Pancreas (tissue), 10 donors: Measurements from ENCODE around the gene CPN2. TPM values are rescaled to one million over a fixed set of nuclear protein-coding genes. Genes with fewer than 3 reads are reported as not detected.

Experiments
- ATAC-seq, 4 donors: fragments of 200-7000 bp; cut with Tn5 transposase; one replicate each; pipeline versions ENCODE4 v1.8.0 to v1.9.1; 2020; ENCODE audit warnings: mild to moderate bottlenecking in 4 of 4, moderate library complexity in 4 of 4
- DNase-seq, 6 donors: peaks; one replicate each; pipeline ENCODE4 v3.0.0-alpha.2; 2020
- FAIRE-seq: peaks from 2 replicates; lab custom pipeline; 2012; peaks lifted over from hg19 to GRCh38; lab: Jason Lieb, UNC
- H3K27ac ChIP-seq, 4 donors: fragments of 200-600 bp; sonication (generic); 1 replicate in 3 of 4; 2 replicates in 1 of 4; pipeline versions ENCODE4 v1.5.0 to v1.8.0; 2020
- H3K27me3 ChIP-seq, 4 donors: fragments of 200-600 bp; one replicate each; pipeline ENCODE4 v1.8.0; 2021
- H3K36me3 ChIP-seq, 3 donors: fragments of 200-600 bp; sonication (generic) in 1 of 3; one replicate each; pipeline versions ENCODE4 v1.5.0 to v1.8.0; 2020 to 2021
- H3K4me1 ChIP-seq, 3 donors: fragments of 200-600 bp; one replicate each; pipeline ENCODE4 v1.8.0; 2021
- H3K4me3 ChIP-seq, 4 donors: fragments of 200-600 bp; sonication (generic) in 2 of 4; one replicate each; pipeline versions ENCODE4 v1.5.0 to v1.8.0; 2020 to 2021
- H3K9me3 ChIP-seq, 4 donors: fragments of 200-600 bp; one replicate each; pipeline ENCODE4 v1.8.0; 2021
- WGBS, 2 donors: extraction: QIAGEN DNeasy Blood & Tissue Kit; methylation state at CpG; one replicate each; pipeline ENCODE4 v1.1.7; 2013; 5-methylcytosine and 5-hydroxymethylcytosine counted together
- intact Hi-C, 3 donors: fragments of 100-400 bp; cut with DNase I; formaldehyde crosslinking; loops; one replicate each; pipeline versions ENCODE4 v1.11.1 to v1.14.2; 2022
- polyA plus RNA-seq, 2 donors: library from polyadenylated mRNA; stranded (reverse); fragments of 200-250 nt; gene quantifications; one replicate each; pipeline ENCODE4 v1.2.3, GENCODE V29; 2013
- total RNA-seq, 6 donors: library from RNA; stranded (reverse); fragmentation: NEBNext Ultra II Directional in 4 of 6; extraction: Animal tissue kit (Norgen Biotek cat#: 25700) in 4 of 6; gene quantifications; one replicate each; pipeline versions ENCODE4 v1.2.1 to v1.2.4, GENCODE V29; 2021 to 2023
- TF ChIP-seq, protein P1 (sequence below), 4 donors: fragments of 200-600 bp; sonication (generic) in 3 of 4; IDR thresholded peaks; one replicate each; pipeline versions ENCODE4 v1.5.0 to v1.8.0; 2021; ENCODE audit warnings: antibody characterized with exemption in 4 of 4
- donor health status: healthy with polysubstance abuse.
- donor health status: DM: no; HTN: no; CAD: no; lungs with moderate emphysema.
- donor health status: DM: no; HTN: no; CAD: no.
- donor health status: control.
- donor health status: control.
- donor health status: Bipolar disorder and iron deficiency.
- donor health status: DM: yes; HTN: yes; CAD: no.
- donor health status: DM: no; HTN: no; CAD: no.
- donor health status: DM: no; HTN: no; CAD: no.
- donor health status: DM: yes; HTN: yes; CAD: no.

CPN2 gene
- total and polyA plus RNA-seq, 8 donors, result 0.09 TPM; not detected in 7

DNA sequence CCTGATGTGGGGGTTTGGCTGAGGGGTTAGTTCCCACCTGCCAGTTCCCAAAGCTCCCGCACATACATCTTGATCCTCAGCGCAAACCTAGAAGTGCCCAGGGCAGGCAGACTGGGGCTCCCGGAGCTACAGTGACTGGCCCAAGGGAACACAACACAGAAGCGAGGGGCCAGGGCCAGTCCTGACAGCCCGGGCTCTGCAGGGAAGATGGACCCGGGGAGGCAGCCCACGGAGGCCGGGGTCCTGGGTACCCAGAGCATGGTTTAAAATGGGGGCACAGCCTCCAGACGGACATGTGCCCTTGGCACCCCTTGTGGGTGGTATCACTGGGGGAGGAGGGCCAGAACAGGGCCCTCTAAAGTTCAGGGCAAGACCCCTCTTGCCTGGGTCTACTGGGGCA lies 5.1 kb downstream of the CPN2 start:
- Histone ChIP-seq H3K4me1 (peaks cover 0 to 2% (median 0%) of the 10 kb centered on the region in 3 donors), H3K4me3 (no peak overlapping the region), H3K9me3 (no peaks in the 10 kb centered on the region), H3K27me3 (no peaks in the 10 kb centered on the region), H3K27ac (no peak overlapping the region), H3K36me3 (no peaks in the 10 kb centered on the region)
- ATAC-seq, result no peak
- FAIRE-seq, result no peak
- DNase-seq, result no peak
- intact Hi-C loops, result no loop called here
- TF ChIP-seq, protein P1, sequence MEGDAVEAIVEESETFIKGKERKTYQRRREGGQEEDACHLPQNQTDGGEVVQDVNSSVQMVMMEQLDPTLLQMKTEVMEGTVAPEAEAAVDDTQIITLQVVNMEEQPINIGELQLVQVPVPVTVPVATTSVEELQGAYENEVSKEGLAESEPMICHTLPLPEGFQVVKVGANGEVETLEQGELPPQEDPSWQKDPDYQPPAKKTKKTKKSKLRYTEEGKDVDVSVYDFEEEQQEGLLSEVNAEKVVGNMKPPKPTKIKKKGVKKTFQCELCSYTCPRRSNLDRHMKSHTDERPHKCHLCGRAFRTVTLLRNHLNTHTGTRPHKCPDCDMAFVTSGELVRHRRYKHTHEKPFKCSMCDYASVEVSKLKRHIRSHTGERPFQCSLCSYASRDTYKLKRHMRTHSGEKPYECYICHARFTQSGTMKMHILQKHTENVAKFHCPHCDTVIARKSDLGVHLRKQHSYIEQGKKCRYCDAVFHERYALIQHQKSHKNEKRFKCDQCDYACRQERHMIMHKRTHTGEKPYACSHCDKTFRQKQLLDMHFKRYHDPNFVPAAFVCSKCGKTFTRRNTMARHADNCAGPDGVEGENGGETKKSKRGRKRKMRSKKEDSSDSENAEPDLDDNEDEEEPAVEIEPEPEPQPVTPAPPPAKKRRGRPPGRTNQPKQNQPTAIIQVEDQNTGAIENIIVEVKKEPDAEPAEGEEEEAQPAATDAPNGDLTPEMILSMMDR (IDR thresholded peaks at IDR 0.05), result no peak
- WGBS, 2 donors, result 59 to 72% methylated on average over 9 of the region's 9 CpGs

DNA sequence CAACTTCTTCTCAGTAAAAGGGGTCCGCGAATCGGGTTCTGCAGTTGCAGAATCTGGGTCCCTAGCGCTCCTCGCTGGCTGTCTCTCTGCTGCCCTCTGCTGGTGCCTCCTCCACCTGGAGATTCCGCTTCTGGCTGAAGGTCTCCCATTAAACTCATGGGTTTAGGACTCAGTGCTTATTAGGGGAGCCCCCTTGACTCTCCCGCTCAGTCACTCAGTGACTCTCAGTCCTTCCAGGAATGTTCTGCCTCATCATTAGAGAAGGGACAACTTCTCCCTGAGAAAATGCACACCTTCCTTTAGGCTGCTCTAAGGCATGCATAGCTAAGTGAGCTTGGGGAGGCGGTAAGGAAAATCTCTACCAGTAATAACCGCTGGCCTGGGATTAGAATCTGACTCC lies 7.1 kb downstream of the CPN2 start:
- ATAC-seq, result peak; percentile 78 to 93 (median 86)
- FAIRE-seq, result no peak
- Histone ChIP-seq H3K4me1 (peaks cover 0 to 2% (median 0%) of the 10 kb centered on the region in 3 donors), H3K9me3 (no peaks in the 10 kb centered on the region), H3K27me3 (no peaks in the 10 kb centered on the region), H3K27ac (no peak overlapping the region), H3K4me3 (no peak overlapping the region), H3K36me3 (no peaks in the 10 kb centered on the region)
- WGBS, 2 donors, result 23% methylated on average over 9 of the region's 9 CpGs
- TF ChIP-seq, protein P1 (IDR thresholded peaks at IDR 0.05), result peak; percentile 80 to 92 (median 88)
- peak in 5 of 6 donors; percentile 56 to 92 (median 77) for DNase-seq
- intact Hi-C loops, result no loop called here

DNA sequence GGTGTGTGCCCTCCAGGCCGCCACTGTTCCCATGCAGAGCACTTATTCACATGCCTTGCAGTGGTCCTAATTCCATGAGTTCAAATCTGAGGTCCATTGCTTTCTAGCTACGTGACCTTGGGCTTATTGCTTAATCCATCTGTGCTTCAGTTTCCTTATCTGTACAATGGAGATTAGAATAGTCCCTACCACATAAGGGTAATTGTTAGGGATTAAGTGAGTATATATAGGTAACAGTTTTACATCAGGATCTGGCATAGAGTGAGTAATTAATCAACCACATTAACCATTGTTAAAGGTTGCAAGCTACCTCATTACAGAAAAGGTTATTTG lies 7.6 kb downstream of the CPN2 start:
- Histone ChIP-seq H3K9me3 (no peaks in the 10 kb centered on the region), H3K27me3 (no peaks in the 10 kb centered on the region), H3K4me3 (no peak overlapping the region), H3K36me3 (no peaks in the 10 kb centered on the region), H3K27ac (no peak overlapping the region), H3K4me1 (peaks cover 0 to 2% (median 0%) of the 10 kb centered on the region in 3 donors)
- FAIRE-seq (no peak), DNase-seq (no peak), ATAC-seq (no peak)
- 64 to 79% methylated on average over 2 of the region's 2 CpGs for WGBS, 2 donors
- TF ChIP-seq, protein P1 (IDR thresholded peaks at IDR 0.05), result no peak
- intact Hi-C loops, result no loop called here

DNA sequence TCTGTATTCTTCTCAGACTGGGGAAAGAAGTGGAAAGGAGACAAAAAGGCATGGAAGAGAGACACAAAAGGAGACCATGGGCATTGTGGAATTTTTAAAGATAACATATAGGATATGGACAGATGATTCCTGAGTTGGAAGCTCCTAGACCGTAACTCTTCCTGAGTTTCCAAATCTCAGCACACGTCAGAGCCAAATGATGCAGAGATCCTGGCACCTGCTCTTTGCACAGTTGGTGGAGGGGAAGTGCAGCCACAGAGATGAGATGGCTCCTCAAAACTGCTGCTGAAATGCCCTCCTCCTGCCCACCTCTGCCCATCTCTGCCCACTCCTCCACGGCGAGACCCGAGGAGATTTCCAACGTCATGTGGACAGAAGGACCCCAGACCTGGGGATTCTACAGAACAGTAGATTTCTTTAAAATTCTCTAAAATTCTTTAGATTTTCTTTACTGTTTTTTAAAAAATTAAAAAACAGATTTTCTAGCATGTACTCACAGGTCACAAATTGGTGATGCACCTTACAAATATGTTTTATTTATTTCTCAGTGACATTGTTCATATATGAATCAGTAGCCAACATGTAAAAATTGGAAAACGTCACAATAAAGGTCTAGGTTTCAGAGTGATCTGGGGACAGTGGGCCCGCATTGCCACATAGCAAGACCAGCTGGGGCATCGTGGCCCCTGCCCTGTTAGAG lies 8.1 kb downstream of the CPN2 start:
- Histone ChIP-seq H3K27me3 (no peaks in the 10 kb centered on the region), H3K27ac (no peak overlapping the region), H3K4me1 (peaks cover 0 to 2% (median 0%) of the 10 kb centered on the region in 3 donors), H3K9me3 (no peaks in the 10 kb centered on the region), H3K36me3 (no peaks in the 10 kb centered on the region), H3K4me3 (no peak overlapping the region)
- no peak for FAIRE-seq
- DNase-seq, result no peak
- ATAC-seq, result no peak
- TF ChIP-seq, protein P1 (IDR thresholded peaks at IDR 0.05), result no peak
- WGBS, 2 donors, result 80 to 88% methylated on average over 9 of the region's 9 CpGs
- intact Hi-C loops, result no loop called here

DNA sequence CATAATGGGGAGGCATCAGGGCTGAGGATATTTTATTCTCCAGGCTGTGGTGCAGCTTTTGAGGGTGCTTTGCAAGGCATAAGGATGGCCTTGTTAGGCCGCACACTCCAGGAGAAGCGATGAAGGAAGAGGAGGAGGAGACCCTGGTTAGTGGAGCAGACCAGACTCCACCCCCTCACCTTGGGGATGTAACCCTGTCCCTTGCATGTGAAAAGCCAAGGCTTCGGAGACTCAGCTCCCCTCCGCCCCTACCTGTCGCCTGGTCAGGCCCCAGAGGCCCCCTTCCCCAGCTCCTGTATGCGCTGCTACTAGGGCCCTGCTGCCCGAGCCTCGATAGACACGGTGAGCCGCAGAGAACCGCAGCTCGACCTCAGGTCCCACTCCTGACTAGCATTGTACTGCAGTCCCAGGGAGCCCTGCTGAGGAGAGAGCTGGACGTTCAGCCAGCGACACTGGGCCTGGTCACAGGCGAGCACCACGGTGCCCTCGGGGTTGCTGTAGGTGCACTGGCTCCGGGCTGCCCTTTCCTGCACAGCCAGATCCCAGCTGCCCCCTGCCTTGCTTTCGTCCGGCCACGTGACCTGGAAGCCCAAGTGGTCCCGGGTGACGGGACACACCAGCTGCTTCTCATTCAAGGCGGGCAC lies 10.2 kb downstream of the CPN2 start:
- no peak for DNase-seq
- intact Hi-C loops, result no loop called here
- WGBS, 2 donors, result 83 to 85% methylated on average over 23 to 24 of the region's 24 CpGs

More for the DNA sequence above, 10.2 kb downstream of the CPN2 start:
- ATAC-seq (no peak), FAIRE-seq (no peak)
- Histone ChIP-seq H3K4me3 (no peak overlapping the region), H3K36me3 (no peaks in the 10 kb centered on the region), H3K9me3 (no peaks in the 10 kb centered on the region), H3K27ac (no peak overlapping the region), H3K27me3 (no peaks in the 10 kb centered on the region), H3K4me1 (peaks cover 0 to 2% (median 0%) of the 10 kb centered on the region in 3 donors)
- TF ChIP-seq, protein P1 (IDR thresholded peaks at IDR 0.05), result no peak
